Mesothelial cell of epicardium (in vitro differentiated cells): ENCODE data around the gene WNT2. TPM values are rescaled to one million over a fixed set of nuclear protein-coding genes. Genes with fewer than 3 reads are reported as not detected.
A peak's percentile ranks its signal among the peaks of the same experiment; 100 is the strongest.

ENCODE experiments used
- DNase-seq, 2 experiments: peaks; one replicate each; pipeline ENCODE4 v3.0.0; 2021; ENCODE audit warnings: low spot score in 2 of 2; ENCODE audit not compliant: unreplicated experiment in 2 of 2
- H3K27ac Mint-ChIP-seq: 2 replicates; pipeline ENCODE4 v1.8.0; 2021; ENCODE audit warnings: mixed read lengths
- H3K27me3 Mint-ChIP-seq: 2 replicates; pipeline ENCODE4 v1.8.0; 2021; ENCODE audit warnings: low read depth, mixed read lengths
- H3K36me3 Mint-ChIP-seq: 2 replicates; pipeline ENCODE4 v1.8.0; 2021; ENCODE audit warnings: mixed read lengths
- H3K4me1 Mint-ChIP-seq: 2 replicates; pipeline ENCODE4 v1.8.0; 2021; ENCODE audit warnings: mixed read lengths
- H3K4me3 Mint-ChIP-seq: 2 replicates; pipeline ENCODE4 v1.8.0; 2021; ENCODE audit warnings: mild to moderate bottlenecking, moderate library complexity, mixed read lengths
- H3K9me3 Mint-ChIP-seq: 2 replicates; pipeline ENCODE4 v1.8.0; 2021; ENCODE audit warnings: mixed read lengths
- total RNA-seq: library from RNA; stranded (reverse); gene quantifications from 3 replicates; pipeline ENCODE4 v1.2.1, GENCODE V29; 2021
- TF ChIP-seq, protein P1 (sequence below): fragments of 200-600 bp; sonication (generic); IDR thresholded peaks from one replicate; pipeline ENCODE4 v1.5.0; 2021; ENCODE audit warnings: antibody characterized with exemption; ENCODE audit not compliant: unreplicated experiment

The WNT2 gene
- total RNA-seq: 19.9 to 24.1 TPM (median 22.1 TPM) in 3 replicates

- TF ChIP-seq, protein P1, sequence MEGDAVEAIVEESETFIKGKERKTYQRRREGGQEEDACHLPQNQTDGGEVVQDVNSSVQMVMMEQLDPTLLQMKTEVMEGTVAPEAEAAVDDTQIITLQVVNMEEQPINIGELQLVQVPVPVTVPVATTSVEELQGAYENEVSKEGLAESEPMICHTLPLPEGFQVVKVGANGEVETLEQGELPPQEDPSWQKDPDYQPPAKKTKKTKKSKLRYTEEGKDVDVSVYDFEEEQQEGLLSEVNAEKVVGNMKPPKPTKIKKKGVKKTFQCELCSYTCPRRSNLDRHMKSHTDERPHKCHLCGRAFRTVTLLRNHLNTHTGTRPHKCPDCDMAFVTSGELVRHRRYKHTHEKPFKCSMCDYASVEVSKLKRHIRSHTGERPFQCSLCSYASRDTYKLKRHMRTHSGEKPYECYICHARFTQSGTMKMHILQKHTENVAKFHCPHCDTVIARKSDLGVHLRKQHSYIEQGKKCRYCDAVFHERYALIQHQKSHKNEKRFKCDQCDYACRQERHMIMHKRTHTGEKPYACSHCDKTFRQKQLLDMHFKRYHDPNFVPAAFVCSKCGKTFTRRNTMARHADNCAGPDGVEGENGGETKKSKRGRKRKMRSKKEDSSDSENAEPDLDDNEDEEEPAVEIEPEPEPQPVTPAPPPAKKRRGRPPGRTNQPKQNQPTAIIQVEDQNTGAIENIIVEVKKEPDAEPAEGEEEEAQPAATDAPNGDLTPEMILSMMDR: no peak
Measured at GRCh38 chr7:117322741-117323304, at the start of gene WNT2. WNT2 (minus strand) TSS chr7:117323058; CDS start chr7:117322989, 69 bp downstream.

GRCh38 chr7:117372073-117372472 is 49.2 kb upstream of the WNT2 start:
- H3K4me3 Mint-ChIP-seq: no peak overlapping the region
- TF ChIP-seq, protein P1: no peak
- H3K36me3 Mint-ChIP-seq: peaks cover 12% of the 10 kb centered on the region
- peaks cover 18% of the 10 kb centered on the region for H3K9me3 Mint-ChIP-seq
- no peaks in the 10 kb centered on the region for H3K27me3 Mint-ChIP-seq
- no peak for DNase-seq
- peaks cover 10% of the 10 kb centered on the region for H3K4me1 Mint-ChIP-seq
- H3K27ac Mint-ChIP-seq: peak overlapping the region; percentile 3

More at GRCh38 chr7:117322741-117323304, at the start of gene WNT2:
- H3K9me3 Mint-ChIP-seq: peaks cover 18% of the 10 kb centered on the region
- peaks cover 13% of the 10 kb centered on the region for H3K36me3 Mint-ChIP-seq
- H3K4me1 Mint-ChIP-seq: peaks cover 39% of the 10 kb centered on the region
- peak in 1 of 2 experiments; percentile 57 for DNase-seq
- peak within 1 kb of the TSS; percentile 89 for H3K27ac Mint-ChIP-seq
- peaks cover 17% of the 10 kb centered on the region for H3K27me3 Mint-ChIP-seq
- peak within 1 kb of the TSS; percentile 79 for H3K4me3 Mint-ChIP-seq

- H3K36me3 Mint-ChIP-seq: no peaks in the 10 kb centered on the region
- H3K27ac Mint-ChIP-seq: peak overlapping the region; percentile 52
- H3K27me3 Mint-ChIP-seq: no peaks in the 10 kb centered on the region
- no peak for DNase-seq
- TF ChIP-seq, protein P1: no peak
- H3K4me3 Mint-ChIP-seq: no peak overlapping the region
- H3K9me3 Mint-ChIP-seq: peaks cover 3% of the 10 kb centered on the region
- peaks cover 9% of the 10 kb centered on the region for H3K4me1 Mint-ChIP-seq
Measured at GRCh38 chr7:117364339-117365080, 41.7 kb upstream of the WNT2 start.

DNA sequence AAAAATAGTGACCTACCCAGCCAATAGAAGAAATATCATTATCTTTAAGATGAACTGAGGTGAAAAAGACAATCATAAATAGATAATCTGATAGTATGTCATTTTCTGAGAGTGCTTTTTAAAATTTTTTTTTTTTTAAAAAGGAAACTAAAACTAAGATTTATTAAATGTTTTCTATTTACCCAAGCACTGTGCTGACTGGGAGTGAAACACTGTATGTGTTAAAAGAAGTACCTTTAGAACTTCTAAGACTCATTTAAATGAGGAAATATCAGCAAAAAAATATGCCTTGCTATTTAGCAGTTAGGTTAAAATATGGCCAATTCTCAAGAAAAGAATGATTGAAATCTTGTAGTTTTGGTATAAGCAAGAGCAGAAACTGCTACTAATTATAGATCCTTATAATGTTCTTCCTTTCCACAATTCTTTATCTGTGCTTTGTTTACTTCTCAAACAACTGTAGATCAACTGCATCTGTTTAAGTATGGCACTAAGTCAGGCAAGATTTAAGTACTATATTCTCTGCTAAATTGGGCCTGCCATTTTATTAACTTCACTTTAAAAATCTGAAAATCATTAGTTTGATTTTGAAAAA is 39.5 kb upstream of the WNT2 start:
- TF ChIP-seq, protein P1: no peak
- no peaks in the 10 kb centered on the region for H3K27me3 Mint-ChIP-seq
- peaks cover 6% of the 10 kb centered on the region for H3K9me3 Mint-ChIP-seq
- no peak overlapping the region for H3K27ac Mint-ChIP-seq
- no peak overlapping the region for H3K4me3 Mint-ChIP-seq
- peaks cover 9% of the 10 kb centered on the region for H3K4me1 Mint-ChIP-seq
- H3K36me3 Mint-ChIP-seq: no peaks in the 10 kb centered on the region
- no peak for DNase-seq

DNA sequence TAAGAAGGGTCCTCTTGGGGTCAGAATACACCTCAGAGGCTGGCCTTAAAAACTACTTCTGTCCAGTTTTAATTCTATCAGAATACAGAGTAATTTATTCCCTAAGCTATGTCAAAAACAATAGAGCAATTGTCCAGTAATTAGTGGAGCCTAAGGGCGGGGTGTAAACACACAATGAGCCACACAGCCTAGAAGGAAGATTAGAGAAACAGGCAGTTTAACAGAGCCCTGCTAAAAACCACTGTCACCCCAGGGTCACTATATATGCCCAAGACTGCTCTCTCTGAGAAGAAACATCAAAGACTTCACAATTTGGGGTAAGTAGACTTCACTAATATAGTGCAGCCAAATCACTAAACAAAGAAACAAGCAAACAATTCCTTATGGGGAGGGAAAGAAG is 27.2 kb upstream of the WNT2 start:
- H3K27me3 Mint-ChIP-seq: no peaks in the 10 kb centered on the region
- no peak for DNase-seq
- H3K4me3 Mint-ChIP-seq: no peak overlapping the region
- TF ChIP-seq, protein P1: no peak
- peaks cover 26% of the 10 kb centered on the region for H3K9me3 Mint-ChIP-seq
- H3K4me1 Mint-ChIP-seq: no peaks in the 10 kb centered on the region
- H3K27ac Mint-ChIP-seq: no peak overlapping the region
- H3K36me3 Mint-ChIP-seq: no peaks in the 10 kb centered on the region
